Measurements from ENCODE around the gene BNIP5.
"Not testable (repeated sequence)": the region's sequence is repeated elsewhere in the genome, so short reads cannot be mapped to it uniquely, and the experiment has no call there.

The BNIP5 gene

GRCh38 chr6:36340618-36341454 lies 4.1 kb upstream of the BNIP5 start:
- DNase-seq = peak; percentile 3

DNA sequence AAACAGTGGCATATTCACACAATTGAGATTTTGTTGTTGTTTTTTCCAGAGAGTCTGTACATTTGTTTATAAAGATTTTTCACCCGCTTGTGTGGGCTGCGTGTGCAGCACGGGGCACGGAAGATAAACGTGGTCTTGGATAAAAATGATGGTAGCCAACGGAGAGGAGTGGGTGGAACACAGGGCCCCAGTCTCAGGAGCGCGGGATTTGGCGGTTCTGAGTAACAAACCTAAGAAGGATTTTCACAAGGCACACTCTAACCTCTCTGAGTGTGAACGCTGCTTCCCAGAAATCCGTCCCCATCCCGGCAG lies 3.6 kb upstream of the BNIP5 start:
- DNase-seq = no peak

DNA sequence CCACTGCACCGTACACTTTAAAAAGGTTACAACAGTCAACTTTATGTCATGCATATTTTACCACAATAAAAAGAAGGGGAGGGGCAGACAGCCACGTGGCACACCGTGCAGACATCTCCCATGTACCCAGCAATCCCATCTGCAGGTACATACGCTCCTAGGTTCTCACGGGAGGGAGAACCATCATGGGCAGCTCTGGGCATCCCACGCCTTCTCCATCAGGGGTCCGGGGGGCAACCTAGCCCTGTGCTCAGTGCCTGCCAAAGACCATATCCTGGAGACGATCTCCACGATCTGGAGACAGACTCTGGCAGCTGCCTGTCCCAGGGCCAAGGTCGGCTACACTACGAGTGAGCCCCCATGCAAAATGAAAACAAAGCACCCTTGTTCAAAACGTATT lies 2.5 kb upstream of the BNIP5 start:
- no peak for DNase-seq

DNA sequence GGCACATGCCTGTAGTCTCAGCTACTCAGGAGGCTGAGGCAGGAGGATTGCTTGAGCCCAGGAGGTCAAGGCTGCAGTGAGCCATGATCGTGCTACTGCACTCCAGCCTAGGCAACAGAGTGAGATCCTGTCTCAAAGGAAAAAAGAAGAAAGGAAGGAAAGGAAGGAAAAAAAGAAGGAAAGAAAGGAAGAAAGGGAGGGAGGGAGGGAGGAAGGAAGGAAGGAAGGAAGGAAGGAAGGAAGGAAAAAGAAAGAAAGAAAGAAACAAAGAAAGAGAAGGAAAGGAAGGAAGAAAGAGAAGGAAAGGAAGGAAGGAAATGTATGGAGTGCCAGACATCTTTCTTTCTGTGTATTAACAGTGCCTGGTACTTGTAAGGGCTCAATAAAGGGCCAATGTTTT lies 1.5 kb upstream of the BNIP5 start:
- DNase-seq = not testable (repeated sequence)

- DNase-seq = no peak
These were observed 1.1 kb upstream of the BNIP5 start for GRCh38 chr6:36337814-36338213.

GRCh38 chr6:36336208-36336710 lies 429 bp downstream of the BNIP5 start:
- DNase-seq = no peak

DNA sequence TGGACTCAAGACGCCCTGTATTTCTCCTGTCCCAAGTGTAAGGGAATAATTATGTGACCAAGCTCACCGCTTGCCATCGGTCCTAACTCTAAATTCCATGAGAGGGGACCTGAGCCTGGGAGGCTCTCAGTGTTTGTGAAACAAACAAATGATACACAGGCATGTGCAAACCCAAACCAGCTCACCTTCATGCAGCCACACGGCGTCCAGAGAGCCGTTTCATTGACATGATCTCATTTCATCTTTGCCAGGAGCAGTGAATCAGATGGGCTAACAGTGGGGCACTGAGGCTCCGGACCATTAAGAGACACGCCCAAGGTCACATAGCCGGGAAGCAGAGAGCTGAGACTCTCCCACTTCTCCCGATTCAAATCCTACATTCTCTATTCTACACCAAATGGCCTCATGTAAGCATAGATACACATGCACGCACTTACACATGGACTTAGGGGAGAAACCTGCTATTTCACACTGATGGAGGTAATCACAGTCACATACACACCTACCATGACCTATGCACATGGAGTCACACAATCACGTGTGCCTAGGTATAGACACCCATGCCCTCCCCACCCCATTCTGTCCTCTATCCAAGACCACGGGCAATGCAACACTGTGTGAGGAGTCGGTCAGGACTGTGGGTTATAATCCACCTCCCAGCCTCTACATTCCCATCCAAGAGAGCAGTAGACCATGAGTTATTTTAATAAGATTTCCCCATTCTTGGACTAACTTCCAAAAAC lies 1.1 kb downstream of the BNIP5 start:
- DNase-seq = no peak

- no peak for DNase-seq
These were observed 1.7 kb downstream of the BNIP5 start for GRCh38 chr6:36334832-36335459.

- DNase-seq = no peak
These were observed 2.6 kb downstream of the BNIP5 start for GRCh38 chr6:36333931-36334725.

DNA sequence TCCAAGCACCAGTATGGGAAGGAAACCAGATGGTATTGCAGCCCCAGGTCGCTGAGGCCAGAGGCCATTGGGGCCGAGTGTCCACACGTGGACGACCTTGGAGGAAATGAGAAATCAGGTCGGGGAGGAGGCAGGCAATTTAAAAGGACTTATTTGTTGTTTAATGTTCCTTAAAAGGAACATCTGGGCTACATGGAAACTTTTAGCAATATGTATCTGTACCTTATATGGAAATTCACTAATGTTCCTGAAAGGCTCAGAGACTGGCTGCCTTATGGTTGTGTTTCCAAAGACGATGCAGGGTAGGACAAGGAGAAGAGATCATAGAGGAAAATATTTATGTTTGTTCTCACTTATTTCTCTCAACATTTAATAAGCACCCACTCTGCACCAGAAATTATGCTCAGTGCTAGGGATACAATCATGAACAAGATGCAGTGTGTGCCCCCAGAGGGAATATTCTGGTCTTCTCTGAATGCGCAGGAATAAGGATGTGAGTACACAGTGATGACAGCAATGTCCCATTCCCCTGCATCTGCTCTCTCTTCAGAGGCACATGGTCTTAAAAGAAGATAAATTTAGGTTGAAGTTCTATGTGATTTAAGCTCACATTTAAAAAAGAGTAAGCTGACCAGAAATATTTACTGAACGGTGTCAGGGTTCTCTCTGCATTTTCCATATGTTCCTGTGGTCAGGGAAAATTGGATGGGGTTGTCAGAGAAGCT lies 3.4 kb downstream of the BNIP5 start:
- DNase-seq = no peak

GRCh38 chr6:36331381-36331780 lies 5.3 kb downstream of the BNIP5 start:
- DNase-seq = no peak

- no peak for DNase-seq
These were observed 6.3 kb downstream of the BNIP5 start for GRCh38 chr6:36330366-36330765.

GRCh38 chr6:36329798-36330291 lies 6.8 kb downstream of the BNIP5 start:
- DNase-seq = no peak

GRCh38 chr6:36328600-36328999 lies 8.1 kb downstream of the BNIP5 start:
- DNase-seq = no peak

DNA sequence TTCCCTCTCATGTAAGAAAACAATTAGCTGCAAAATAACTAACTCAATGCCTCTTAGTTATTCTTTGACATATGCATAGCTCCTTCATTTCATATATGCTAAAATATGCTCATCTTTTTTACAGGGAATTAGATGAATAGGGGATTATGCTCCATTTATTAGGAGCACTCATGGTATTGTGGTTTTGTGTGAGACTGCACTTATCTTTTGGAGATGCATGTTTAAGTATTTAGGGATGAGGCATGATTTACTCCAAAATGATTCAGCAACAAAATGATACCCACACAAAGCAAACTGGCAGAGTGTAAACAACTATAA lies 8.8 kb downstream of the BNIP5 start:
- DNase-seq = no peak

DNA sequence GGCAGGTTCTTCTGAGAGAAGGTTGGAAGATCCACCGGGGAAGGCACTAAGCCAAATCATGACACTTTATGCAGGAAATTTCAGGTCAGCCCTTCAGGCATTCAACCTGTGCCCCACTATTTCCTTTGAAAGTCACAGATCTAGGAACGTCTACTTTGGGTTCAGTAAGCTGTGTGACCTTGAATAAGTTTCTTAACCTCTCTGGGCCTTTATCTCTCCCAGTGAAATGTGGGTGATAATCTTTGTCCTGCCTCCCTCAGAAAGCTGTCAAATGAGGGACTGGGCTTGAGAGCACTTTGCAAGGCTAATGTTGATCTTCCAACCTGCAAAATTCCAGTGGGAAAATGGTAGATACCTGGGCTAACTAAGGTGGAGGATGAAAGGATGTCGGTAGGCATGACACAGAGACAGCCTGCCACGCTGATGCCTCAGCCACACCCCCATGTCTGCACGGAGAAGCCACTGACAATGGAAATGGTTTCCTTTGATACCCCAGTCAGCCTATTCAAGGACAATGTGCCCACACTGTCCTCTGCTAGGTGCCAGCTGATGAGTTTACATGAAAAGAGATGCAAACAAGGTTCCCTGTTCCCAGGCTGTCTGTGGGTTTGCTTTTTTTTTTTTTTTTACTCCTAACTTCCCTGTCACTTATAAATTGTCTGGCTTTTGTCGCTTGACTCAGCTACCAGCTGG lies 9.3 kb downstream of the BNIP5 start:
- DNase-seq = no peak

- DNase-seq = no peak
These were observed 10.2 kb downstream of the BNIP5 start for GRCh38 chr6:36326356-36326995.

DNA sequence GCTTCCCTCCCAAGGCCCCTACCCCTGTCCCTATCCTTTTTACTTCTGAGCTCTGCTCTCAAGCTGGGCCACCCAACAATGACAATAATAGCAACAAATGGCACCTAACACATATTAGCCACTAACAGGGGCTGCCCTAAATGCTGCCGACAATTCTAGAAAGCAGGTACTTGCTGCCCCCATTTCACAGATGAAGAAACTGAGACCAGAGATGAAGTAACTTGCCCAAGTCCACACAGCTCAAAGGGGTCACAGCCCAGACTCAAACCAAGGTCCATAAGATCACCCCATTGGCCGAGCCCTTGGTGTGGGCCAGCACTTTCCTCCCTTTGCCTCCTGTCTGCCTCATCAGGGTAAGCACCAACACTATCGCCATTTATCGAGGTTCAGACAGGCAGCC lies 12.0 kb downstream of the BNIP5 start:
- DNase-seq = no peak

GRCh38 chr6:36324191-36324590 lies 12.5 kb downstream of the BNIP5 start:
- no peak for DNase-seq

GRCh38 chr6:36323062-36323461 lies 13.6 kb downstream of the BNIP5 start:
- no peak for DNase-seq

DNA sequence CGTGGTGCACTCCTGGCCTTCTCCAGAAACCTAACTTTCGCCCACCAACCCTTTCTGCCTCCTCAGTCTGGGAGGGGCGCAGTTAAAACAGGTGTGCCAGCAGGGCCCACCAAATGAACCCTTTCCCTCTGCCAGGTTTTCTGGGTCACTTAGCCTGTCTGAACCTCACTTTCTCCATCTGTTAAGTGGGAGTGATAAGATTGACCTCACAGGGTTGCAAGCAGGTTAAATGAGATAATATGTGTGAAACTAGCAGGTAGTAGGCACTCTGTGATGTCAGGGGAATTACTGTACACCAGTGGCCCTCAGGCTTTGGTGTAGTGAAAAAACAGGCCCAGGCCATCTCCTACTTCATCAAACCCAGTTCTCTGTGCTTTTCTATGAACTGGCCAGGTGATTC lies 14.1 kb downstream of the BNIP5 start:
- DNase-seq = no peak
